ENCODE data around the gene RAVER2.

GRCh38 chr1:64756770-64757169 is 11.9 kb downstream of the RAVER2 start:
- TF ChIP-seq POLR2AphosphoS5 (IDR thresholded peaks at IDR 0.05; ENCODE audit: low read depth, low read length), result no peak
- no peak for TF ChIP-seq CTCF (IDR thresholded peaks at IDR 0.05)
- TF ChIP-seq REST (IDR thresholded peaks at IDR 0.05; ENCODE audit: insufficient read depth in 1 of 2, low read depth in 2 of 2, low read length in 1 of 2), result no peak
- no peak for TF ChIP-seq TCF7L2 (IDR thresholded peaks at IDR 0.05; ENCODE audit: low read depth, low read length)
